K562 (cell line): ENCODE data around the gene ARMC6. TPM values are rescaled to one million over a fixed set of nuclear protein-coding genes. Genes with fewer than 3 reads are reported as not detected.

Source experiments
- E2F3 ChIP-seq: fragments of 250-450 bp; sonication (Bioruptor Pico); IDR thresholded peaks from 2 replicates; pipeline ENCODE4 v1.4.0; 2020; ENCODE audit warnings: mild to moderate bottlenecking
- E4F1 ChIP-seq: fragments of 250-450 bp; sonication (Bioruptor Pico); IDR thresholded peaks from 2 replicates; pipeline ENCODE4 v1.5.0; 2021; ENCODE audit warnings: mild to moderate bottlenecking, borderline replicate concordance
- ELF4 ChIP-seq: fragments of 450-650 bp; formaldehyde crosslinking; IDR thresholded peaks from 2 replicates; pipeline ENCODE4 v1.4.0; 2022; ENCODE audit warnings: missing genetic modification characterization
- FOXJ2 ChIP-seq: fragments of 200-800 bp; sonication (Bioruptor generic); IDR thresholded peaks from 2 replicates; pipeline ENCODE4 v1.6.1; 2016; ENCODE audit warnings: missing genetic modification characterization, missing compliant biosample characterization
- FOXK2 ChIP-seq, 2 experiments: fragments of 450-650 bp; IDR thresholded peaks in 1 of 2; conservative IDR thresholded peaks in 1 of 2; 2 replicates each; pipeline ENCODE4 v1.6.1; 2016; ENCODE audit warnings: low read depth in 2 of 2, mild to moderate bottlenecking in 1 of 2
- GTF2B ChIP-seq: IDR thresholded peaks from 2 replicates; pipeline ENCODE4 v1.6.1; 2011; ENCODE audit not compliant: insufficient read length; ENCODE audit errors: extremely low read depth
- HDAC6 ChIP-seq: IDR thresholded peaks from 2 replicates; pipeline ENCODE4 v1.6.1; 2012; ENCODE audit warnings: low read depth, mild to moderate bottlenecking, control low read depth, inconsistent platforms, low read length, moderate library complexity
- HNRNPUL1 ChIP-seq: fragments of 200-400 bp; formaldehyde crosslinking; IDR thresholded peaks from 2 replicates; pipeline ENCODE4 v1.6.1; 2017; ENCODE audit warnings: low read length
- HSF4 ChIP-seq: fragments of 250-450 bp; sonication (Bioruptor Pico); IDR thresholded peaks from 2 replicates; pipeline ENCODE4 v2.1.2; 2022; ENCODE audit warnings: mild to moderate bottlenecking, moderate library complexity, borderline replicate concordance
- KAT2B ChIP-seq: IDR thresholded peaks from one replicate; pipeline ENCODE4 v1.6.1; 2012; ENCODE audit warnings: low read depth, mild to moderate bottlenecking, control low read depth, inconsistent platforms, low read length, moderate library complexity
- MTA1 ChIP-seq: fragments of 450-650 bp; IDR thresholded peaks from 2 replicates; pipeline ENCODE4 v1.6.1; 2017; ENCODE audit warnings: borderline replicate concordance
- PHTF2 ChIP-seq: fragments of 250-450 bp; sonication (Bioruptor Pico); IDR thresholded peaks from 2 replicates; pipeline ENCODE4 v1.5.0; 2021; ENCODE audit warnings: mild to moderate bottlenecking
- POLR2AphosphoS2 ChIP-seq: IDR thresholded peaks from 2 replicates; pipeline ENCODE4 v1.6.1; 2012; ENCODE audit warnings: low read length, improper control_type of control experiment
- POLR2B ChIP-seq: fragments of 450-650 bp; IDR thresholded peaks from 2 replicates; pipeline ENCODE4 v1.6.1; 2018; ENCODE audit warnings: low read depth; ENCODE audit not compliant: partially characterized antibody
- SAP30 ChIP-seq: fragments of 200-600 bp; sonication (generic); IDR thresholded peaks from 2 replicates; pipeline ENCODE4 v1.6.1; 2012; ENCODE audit warnings: borderline replicate concordance, low read depth, mild to moderate bottlenecking, moderate library complexity, low read length, control low read depth, inconsistent platforms; ENCODE audit not compliant: insufficient read depth, poor library complexity, severe bottlenecking
- SNIP1 ChIP-seq: fragments of 450-650 bp; IDR thresholded peaks from 2 replicates; pipeline ENCODE4 v1.7.1; 2017; ENCODE audit warnings: low read depth, mild to moderate bottlenecking
- SPI1 ChIP-seq: IDR thresholded peaks from 2 replicates; pipeline ENCODE4 v1.6.1; 2011; ENCODE audit warnings: low read depth, low read length, control low read depth, borderline replicate concordance
- ZBED1 ChIP-seq: IDR thresholded peaks from 2 replicates; pipeline ENCODE4 v1.6.1; 2014
- ZNF41 ChIP-seq: fragments of 250-450 bp; sonication (Bioruptor Pico); conservative IDR thresholded peaks from 2 replicates; pipeline ENCODE4 v1.4.0; 2020; ENCODE audit warnings: mild to moderate bottlenecking
- ZNF431 ChIP-seq: sonication (generic); formaldehyde crosslinking; IDR thresholded peaks from 2 replicates; pipeline ENCODE4 v1.8.0; 2022; ENCODE audit warnings: mild to moderate bottlenecking, missing genetic modification reagents
- ZSCAN29 ChIP-seq: fragments of 450-650 bp; IDR thresholded peaks from 2 replicates; pipeline ENCODE4 v1.6.1; 2017
- polyA plus RNA-seq, 8 experiments: library from polyadenylated mRNA; depleted of rRNA in 4 of 8; stranded (reverse) in 5 of 8; unstranded in 3 of 8; fragments of >200 nt; fragmentation: Nextera tagmentation in 2 of 8; fragmentation: Illumina TruSeq in 1 of 8; extraction: Ambion mirVana in 2 of 8; extraction: Trizol in 1 of 8; gene quantifications; 2 replicates each; pipeline versions ENCODE4 v1.2.1 to v1.2.3, GENCODE V29; 2011 to 2014; ENCODE audit warnings: inconsistent platforms in 1 of 8, missing spikeins in 1 of 8
- total RNA-seq, 7 experiments: library from RNA; depleted of rRNA in 6 of 7; stranded (reverse); fragments of >200 nt in 6 of 7; fragmentation: Illumina TruSeq in 2 of 7; extraction: Trizol in 2 of 7; gene quantifications; 2 replicates each; pipeline versions ENCODE4 v1.2.1 to v1.2.3, GENCODE V29; 2011 to 2021; ENCODE audit warnings: low replicate concordance in 1 of 7
- TF ChIP-seq, protein P1 (sequence below): fragments of 250-450 bp; sonication (Bioruptor Pico); IDR thresholded peaks from 2 replicates; pipeline ENCODE4 v1.4.0; 2020; ENCODE audit warnings: mild to moderate bottlenecking
- TF ChIP-seq, protein P2 (sequence below): sonication (generic); formaldehyde crosslinking; IDR thresholded peaks from 2 replicates; pipeline ENCODE4 v1.8.1; 2023; ENCODE audit warnings: mild to moderate bottlenecking, missing genetic modification reagents

The ARMC6 gene
- total and polyA plus RNA-seq, 9 of the 15 experiments (the other 6 are each of a cell fraction or from before 2014, with no cell fraction given) = 2.1 to 93.4 (median 63.6) TPM

DNA sequence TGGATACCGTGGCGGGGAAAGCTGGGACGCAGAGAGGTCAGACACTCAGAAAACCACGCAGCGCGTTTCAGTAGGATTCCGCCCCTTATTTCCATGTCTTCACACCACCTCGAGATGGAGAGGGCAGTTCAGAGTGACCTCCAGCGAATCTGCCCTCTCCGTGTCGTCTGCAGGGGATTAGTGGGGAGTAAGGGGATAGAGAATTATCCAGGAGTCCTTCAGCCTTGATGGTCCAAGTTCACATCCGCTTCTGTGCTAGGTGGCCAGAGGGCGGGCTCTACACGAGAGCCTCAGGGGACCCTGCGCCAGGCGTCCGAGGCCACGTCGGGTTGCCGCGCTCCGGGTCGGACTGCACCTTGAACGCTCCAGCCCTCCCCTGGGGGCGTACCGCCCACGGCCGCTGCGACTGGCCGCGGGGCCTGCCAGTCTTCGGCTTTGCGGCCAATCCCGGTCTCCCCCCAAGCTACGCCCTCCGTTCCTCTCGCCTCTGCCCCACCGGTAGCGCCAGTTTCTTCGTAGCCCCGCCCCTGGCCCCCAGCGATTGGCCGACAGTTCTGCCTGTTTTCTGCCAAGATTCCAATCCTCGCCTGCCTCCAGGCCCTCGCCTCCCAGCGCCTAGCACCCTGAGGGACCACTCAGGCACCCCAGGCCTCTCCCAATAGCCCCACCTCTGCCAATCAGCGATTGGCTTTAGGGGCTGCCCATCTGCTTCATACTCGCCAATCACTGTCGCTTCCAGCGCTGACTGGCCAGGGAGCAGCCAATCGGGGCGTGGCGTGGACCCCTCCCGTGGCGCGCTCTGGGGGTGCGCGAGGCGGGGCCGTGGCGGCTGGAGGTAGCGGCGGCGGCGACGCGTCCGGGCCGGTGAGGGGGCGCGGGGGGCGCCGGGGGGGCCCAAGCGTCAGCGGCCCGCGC lies 30.0 kb downstream of the ARMC6 start, which contains the start of gene SLC25A42 (continued):
- TF ChIP-seq E4F1 (CRISPR knock-in tag) (no peak), ZNF41 (CRISPR knock-in tag) (no peak), MTA1 (peak; percentile 49; the same call in 1 of the 2 replicates), SAP30 (no peak), ZSCAN29 (0 out of 2 replicates have a peak, but pooled peaks have one; percentile 40), ZNF431 (no peak), FOXJ2 (tag) (no peak), POLR2B (peak; percentile 72), KAT2B (no peak), FOXK2 (conservative IDR thresholded peaks at IDR 0.05 in 1 of 2, IDR thresholded peaks at IDR 0.05 in 1 of 2; ENCODE audit: low read depth in 2 of 2) (no peak), GTF2B (no peak), PHTF2 (CRISPR knock-in tag) (peak; percentile 45; the same call in 1 of the 2 replicates), SPI1 (no peak), ZBED1 (no peak), HSF4 (CRISPR knock-in tag) (no peak), E2F3 (CRISPR knock-in tag) (no peak), HDAC6 (no peak), SNIP1 (no peak), HNRNPUL1 (no peak), POLR2AphosphoS2 (peak; percentile 75; the same call in 1 of the 2 replicates), ELF4 (CRISPR knock-in tag) (peak; percentile 11; the same call in 1 of the 2 replicates)
- TF ChIP-seq, protein P1, sequence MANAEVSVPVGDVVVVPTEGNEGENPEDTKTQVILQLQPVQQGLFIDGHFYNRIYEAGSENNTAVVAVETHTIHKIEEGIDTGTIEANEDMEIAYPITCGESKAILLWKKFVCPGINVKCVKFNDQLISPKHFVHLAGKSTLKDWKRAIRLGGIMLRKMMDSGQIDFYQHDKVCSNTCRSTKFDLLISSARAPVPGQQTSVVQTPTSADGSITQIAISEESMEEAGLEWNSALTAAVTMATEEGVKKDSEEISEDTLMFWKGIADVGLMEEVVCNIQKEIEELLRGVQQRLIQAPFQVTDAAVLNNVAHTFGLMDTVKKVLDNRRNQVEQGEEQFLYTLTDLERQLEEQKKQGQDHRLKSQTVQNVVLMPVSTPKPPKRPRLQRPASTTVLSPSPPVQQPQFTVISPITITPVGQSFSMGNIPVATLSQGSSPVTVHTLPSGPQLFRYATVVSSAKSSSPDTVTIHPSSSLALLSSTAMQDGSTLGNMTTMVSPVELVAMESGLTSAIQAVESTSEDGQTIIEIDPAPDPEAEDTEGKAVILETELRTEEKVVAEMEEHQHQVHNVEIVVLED (CRISPR knock-in tag) = peak; percentile 57
- TF ChIP-seq, protein P2, sequence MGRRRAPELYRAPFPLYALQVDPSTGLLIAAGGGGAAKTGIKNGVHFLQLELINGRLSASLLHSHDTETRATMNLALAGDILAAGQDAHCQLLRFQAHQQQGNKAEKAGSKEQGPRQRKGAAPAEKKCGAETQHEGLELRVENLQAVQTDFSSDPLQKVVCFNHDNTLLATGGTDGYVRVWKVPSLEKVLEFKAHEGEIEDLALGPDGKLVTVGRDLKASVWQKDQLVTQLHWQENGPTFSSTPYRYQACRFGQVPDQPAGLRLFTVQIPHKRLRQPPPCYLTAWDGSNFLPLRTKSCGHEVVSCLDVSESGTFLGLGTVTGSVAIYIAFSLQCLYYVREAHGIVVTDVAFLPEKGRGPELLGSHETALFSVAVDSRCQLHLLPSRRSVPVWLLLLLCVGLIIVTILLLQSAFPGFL (CRISPR knock-in tag) = no peak
